ENCODE measurements around the gene BCL11A.

The BCL11A gene

DNA sequence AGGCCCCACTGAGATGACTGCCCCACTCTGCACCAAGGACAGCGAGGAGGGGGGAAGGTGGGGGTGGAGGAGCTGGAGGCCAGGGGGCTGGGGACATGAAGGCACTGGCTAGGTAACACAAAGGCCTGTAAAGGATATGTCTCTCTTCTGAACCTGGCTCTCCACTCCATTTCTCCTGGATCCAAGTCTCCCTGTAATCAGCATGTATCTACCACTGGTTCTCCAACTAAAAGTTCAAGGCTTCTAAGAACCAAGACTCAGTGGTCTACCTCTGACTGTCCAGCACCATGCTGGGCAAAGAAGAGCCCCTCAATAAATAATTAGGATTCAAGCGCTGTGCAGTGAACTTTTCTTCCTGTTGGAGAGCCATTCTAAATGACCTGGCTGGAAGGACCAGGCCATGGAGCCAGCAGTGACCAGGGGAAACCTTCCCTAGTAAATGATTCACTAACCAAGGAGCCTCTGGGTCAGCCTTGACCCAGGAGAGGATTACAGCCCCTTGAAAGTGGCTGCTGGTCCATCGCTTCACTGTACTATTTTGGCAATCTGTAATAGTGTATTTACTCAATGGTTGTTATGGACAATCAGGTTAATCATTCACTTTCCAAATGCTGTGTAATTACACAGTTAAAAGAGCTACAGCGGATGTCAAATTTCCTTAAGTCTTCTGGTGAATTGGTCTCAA, 73.2 kb downstream of the BCL11A start:
- DNase-seq: no peak

GRCh38 chr2:60479226-60480088, 74.0 kb downstream of the BCL11A start:
- DNase-seq: no peak

- no peak for DNase-seq
Measured at GRCh38 chr2:60478660-60479059, 74.8 kb downstream of the BCL11A start.

GRCh38 chr2:60476206-60476954, 77.1 kb downstream of the BCL11A start:
- DNase-seq: no peak

GRCh38 chr2:60475123-60475830, 78.2 kb downstream of the BCL11A start:
- no peak for DNase-seq

DNA sequence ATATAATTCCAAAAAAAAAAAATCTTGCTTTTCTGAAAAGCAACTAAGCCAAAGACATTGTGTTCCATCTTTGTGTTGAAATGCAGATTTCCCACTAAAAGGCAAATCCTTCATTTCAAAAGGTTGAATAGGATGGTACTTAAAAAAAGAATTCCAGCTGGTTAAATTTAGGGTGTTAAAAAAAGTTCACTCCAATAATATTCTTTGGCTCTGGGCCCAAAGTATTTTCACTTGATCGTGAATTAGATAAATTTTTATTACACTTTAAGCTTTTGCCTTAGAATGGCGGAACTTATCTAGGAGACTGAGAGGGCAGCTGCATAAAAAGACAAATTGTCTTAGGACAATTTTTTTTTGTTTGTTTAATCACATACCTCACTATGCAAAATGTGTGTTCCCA, 79.2 kb downstream of the BCL11A start:
- no peak for DNase-seq

DNA sequence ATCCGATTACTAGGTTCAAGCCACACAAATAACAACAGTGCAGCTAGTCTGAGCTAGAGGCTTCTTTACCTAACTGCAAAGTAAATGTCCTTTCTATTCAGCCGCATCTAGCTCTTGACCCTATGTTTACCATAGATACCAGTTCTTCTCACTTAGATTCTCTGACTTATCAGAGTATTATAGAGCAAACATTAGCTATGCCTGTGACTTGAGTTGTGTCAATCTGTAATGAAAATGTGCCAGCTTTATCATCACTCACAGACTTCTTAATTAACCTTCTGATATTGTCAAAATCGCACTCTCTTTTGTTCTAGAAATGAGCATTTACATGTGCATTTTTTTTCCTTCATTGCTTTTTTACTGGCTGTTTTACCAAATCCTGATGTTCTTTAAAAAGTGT, 79.9 kb downstream of the BCL11A start:
- no peak for DNase-seq

GRCh38 chr2:60472663-60473289, 80.7 kb downstream of the BCL11A start:
- DNase-seq: no peak

GRCh38 chr2:60472041-60472440, 81.4 kb downstream of the BCL11A start:
- no peak for DNase-seq

DNA sequence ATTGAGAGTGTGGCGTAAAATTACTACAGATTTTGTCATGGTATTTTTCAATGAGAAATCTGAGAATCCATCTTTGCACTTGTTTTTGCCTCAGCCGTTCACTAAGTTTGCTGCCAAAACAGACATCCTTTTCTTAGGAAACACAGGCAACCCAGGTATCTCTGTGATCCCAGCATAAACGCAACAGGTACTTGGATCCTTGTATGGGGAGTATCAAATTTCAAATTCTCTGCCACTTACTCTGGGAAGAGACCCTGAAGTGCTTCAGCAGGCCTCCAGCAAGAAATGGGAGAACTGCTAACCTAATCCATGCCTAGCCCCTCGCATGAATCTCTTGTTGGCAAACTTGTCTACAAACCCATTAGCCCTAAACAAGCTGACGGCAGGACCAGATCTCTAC, 83.1 kb downstream of the BCL11A start:
- DNase-seq: no peak

GRCh38 chr2:60469536-60470317, 83.7 kb downstream of the BCL11A start:
- no peak for DNase-seq

- DNase-seq: no peak
Measured at GRCh38 chr2:60468382-60469085, 84.9 kb downstream of the BCL11A start.

- DNase-seq: peak; percentile 63
Measured at GRCh38 chr2:60466161-60466702, 87.2 kb downstream of the BCL11A start.

DNA sequence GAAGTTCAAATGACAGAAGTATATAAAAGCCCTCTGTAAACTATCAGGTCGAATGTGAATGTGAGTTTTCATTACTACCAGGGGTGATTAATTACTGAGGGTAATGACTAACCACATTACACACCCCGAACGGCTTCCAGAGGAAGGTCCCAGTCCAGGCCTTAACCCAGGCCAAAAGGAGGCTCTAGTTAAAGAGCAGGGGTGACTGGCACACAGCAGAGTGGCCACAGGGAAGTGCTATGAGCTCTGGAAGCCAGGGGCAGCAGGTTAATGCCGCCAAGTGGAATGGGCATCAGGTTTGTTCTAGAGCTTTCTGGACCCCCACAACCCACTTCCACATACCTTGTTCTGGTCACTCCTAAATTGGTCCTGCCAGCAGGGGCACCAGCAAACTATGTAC, 87.7 kb downstream of the BCL11A start:
- DNase-seq: peak; percentile 22

GRCh38 chr2:60463249-60463648, 90.2 kb downstream of the BCL11A start:
- DNase-seq: peak; percentile 61

- DNase-seq: no peak
Measured at GRCh38 chr2:60461421-60462108, 91.9 kb downstream of the BCL11A start.

- DNase-seq: no peak
Measured at GRCh38 chr2:60460577-60461420, 92.7 kb downstream of the BCL11A start.

- no peak for DNase-seq
Measured at GRCh38 chr2:60459851-60460250, 93.6 kb downstream of the BCL11A start.
